Upper lobe of left lung (tissue), 4 donors: ENCODE measurements around the gene ERP44.

ENCODE experiments used
- POLR2AphosphoS5 ChIP-seq, 2 donors: sonication (generic); formaldehyde crosslinking; IDR thresholded peaks; one replicate each; pipeline ENCODE4 v1.5.1; 2017; ENCODE audit warnings: antibody characterized with exemption in 2 of 2
- TF ChIP-seq, protein P1 (sequence below), 6 experiments: fragments of 450-650 bp in 4 of 6; fragments of 200-600 bp in 2 of 6; sonication (generic) in 2 of 6; IDR thresholded peaks; one replicate each; pipeline ENCODE4 v1.5.1; 2016 to 2019; ENCODE audit warnings: antibody characterized with exemption in 6 of 6

DNA sequence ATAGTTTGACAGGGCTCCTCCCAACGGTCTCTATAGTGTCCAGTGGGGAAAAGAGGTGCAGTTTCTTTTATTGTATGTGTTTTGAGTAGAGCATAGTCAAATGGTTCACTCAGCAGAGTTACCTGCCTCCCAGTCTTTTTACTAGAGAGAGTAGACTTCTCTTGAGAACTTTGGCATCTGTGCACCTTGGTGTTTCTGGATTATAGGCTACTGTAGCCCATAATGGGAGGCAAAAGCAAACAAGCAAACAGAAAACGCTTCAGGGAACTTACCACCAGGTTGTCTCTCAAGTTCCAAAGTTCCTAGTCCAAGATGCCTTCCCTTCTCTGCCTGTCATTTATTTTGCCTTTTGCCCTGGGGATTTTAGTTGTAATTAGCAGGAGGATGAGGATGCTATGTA is 26.4 kb upstream of the ERP44 start:
- TF ChIP-seq POLR2AphosphoS5 (IDR thresholded peaks at IDR 0.05), result no peak
- TF ChIP-seq, protein P1, sequence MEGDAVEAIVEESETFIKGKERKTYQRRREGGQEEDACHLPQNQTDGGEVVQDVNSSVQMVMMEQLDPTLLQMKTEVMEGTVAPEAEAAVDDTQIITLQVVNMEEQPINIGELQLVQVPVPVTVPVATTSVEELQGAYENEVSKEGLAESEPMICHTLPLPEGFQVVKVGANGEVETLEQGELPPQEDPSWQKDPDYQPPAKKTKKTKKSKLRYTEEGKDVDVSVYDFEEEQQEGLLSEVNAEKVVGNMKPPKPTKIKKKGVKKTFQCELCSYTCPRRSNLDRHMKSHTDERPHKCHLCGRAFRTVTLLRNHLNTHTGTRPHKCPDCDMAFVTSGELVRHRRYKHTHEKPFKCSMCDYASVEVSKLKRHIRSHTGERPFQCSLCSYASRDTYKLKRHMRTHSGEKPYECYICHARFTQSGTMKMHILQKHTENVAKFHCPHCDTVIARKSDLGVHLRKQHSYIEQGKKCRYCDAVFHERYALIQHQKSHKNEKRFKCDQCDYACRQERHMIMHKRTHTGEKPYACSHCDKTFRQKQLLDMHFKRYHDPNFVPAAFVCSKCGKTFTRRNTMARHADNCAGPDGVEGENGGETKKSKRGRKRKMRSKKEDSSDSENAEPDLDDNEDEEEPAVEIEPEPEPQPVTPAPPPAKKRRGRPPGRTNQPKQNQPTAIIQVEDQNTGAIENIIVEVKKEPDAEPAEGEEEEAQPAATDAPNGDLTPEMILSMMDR (IDR thresholded peaks at IDR 0.05), result no peak
